GM10266 (cell line): ENCODE measurements around the gene CCS.

Source experiments
- DNase-seq: peaks from one replicate; pipeline ENCODE4 v3.0.0; 2012; ENCODE audit errors: extremely low spot score
- CTCF ChIP-seq: IDR thresholded peaks from 2 replicates; pipeline ENCODE4 v1.5.1; 2012; ENCODE audit warnings: mild to moderate bottlenecking, low read depth; ENCODE audit not compliant: control insufficient read depth, insufficient read depth; ENCODE audit errors: missing control alignments

Gene CCS

GRCh38 chr11:66562907-66563583 lies 29.9 kb upstream of the CCS start:
- TF ChIP-seq CTCF: no peak
- no peak for DNase-seq

- TF ChIP-seq CTCF: no peak
- no peak for DNase-seq
Measured at GRCh38 chr11:66563832-66564231, 29.2 kb upstream of the CCS start.

- no peak for TF ChIP-seq CTCF
- no peak for DNase-seq
Measured at GRCh38 chr11:66564538-66564937, 28.4 kb upstream of the CCS start.

- DNase-seq: no peak
- TF ChIP-seq CTCF: no peak
Measured at GRCh38 chr11:66564984-66565383, 28.0 kb upstream of the CCS start.

- TF ChIP-seq CTCF: no peak
Measured at GRCh38 chr11:66566221-66566620, 26.8 kb upstream of the CCS start.

GRCh38 chr11:66567787-66568123 lies 25.2 kb upstream of the CCS start:
- TF ChIP-seq CTCF: no peak
- no peak for DNase-seq

More at GRCh38 chr11:66566221-66566620, 26.8 kb upstream of the CCS start:
- no peak for DNase-seq

GRCh38 chr11:66568124-66568916 lies 24.7 kb upstream of the CCS start, which contains the start of gene CTSF:
TSS of gene CTSF (minus strand) at chr11:66568606. CDS start at chr11:66568486, 120 bp downstream.
- DNase-seq: peak; percentile 96
- TF ChIP-seq CTCF: no peak
